Gastroesophageal sphincter (tissue), 4 donors: Measurements from ENCODE around the gene DHRS4L2. TPM values are rescaled to one million over a fixed set of nuclear protein-coding genes. Genes with fewer than 3 reads are reported as not detected.
"Not testable (repeated sequence)": the region's sequence is repeated elsewhere in the genome, so short reads cannot be mapped to it uniquely, and the experiment has no call there.

ENCODE experiments used
- ATAC-seq: fragments of 150-250 bp; one replicate; pipeline ENCODE4 v1.9.1; 2016; ENCODE audit warnings: mild to moderate bottlenecking, moderate library complexity
- H3K27ac ChIP-seq, 4 donors: fragments of 200-600 bp; sonication (generic) in 3 of 4; 1 replicate in 3 of 4; 2 replicates in 1 of 4; pipeline ENCODE4 v1.5.1; 2016 to 2019
- H3K27me3 ChIP-seq: fragments of 200-600 bp; sonication (generic); one replicate; pipeline ENCODE4 v1.5.1; 2019
- H3K36me3 ChIP-seq, 2 donors: fragments of 200-600 bp; sonication (generic); one replicate each; pipeline ENCODE4 v1.5.1; 2019; ENCODE audit warnings: control low read depth in 1 of 2
- H3K4me1 ChIP-seq, 3 donors: fragments of 200-600 bp; sonication (generic); 1 replicate in 2 of 3; 2 replicates in 1 of 3; pipeline ENCODE4 v1.5.1; 2016 to 2019; ENCODE audit warnings: control low read depth in 2 of 3
- H3K4me3 ChIP-seq, 2 donors: fragments of 200-600 bp; sonication (generic); one replicate each; pipeline ENCODE4 v1.5.1; 2019; ENCODE audit warnings: mild to moderate bottlenecking in 1 of 2, moderate library complexity in 1 of 2
- H3K9me3 ChIP-seq, 3 donors: fragments of 200-600 bp; sonication (generic); one replicate each; pipeline ENCODE4 v1.5.1; 2017 to 2019; ENCODE audit warnings: control low read depth in 2 of 3
- WGBS, 2 donors: methylation state at CpG; one replicate each; pipeline ENCODE4 v1.1.5; 2018; ENCODE audit warnings: low coverage in 1 of 2; 5-methylcytosine and 5-hydroxymethylcytosine counted together
- total RNA-seq, 4 donors: library from RNA; depleted of rRNA; stranded (reverse); fragments of >200 nt; gene quantifications; one replicate each; pipeline ENCODE4 v1.1.0, GENCODE V29; 2016

The DHRS4L2 gene
- total RNA-seq, 4 donors from 2014 or later: 5.9 to 25.3 (median 16.7) TPM

DNA sequence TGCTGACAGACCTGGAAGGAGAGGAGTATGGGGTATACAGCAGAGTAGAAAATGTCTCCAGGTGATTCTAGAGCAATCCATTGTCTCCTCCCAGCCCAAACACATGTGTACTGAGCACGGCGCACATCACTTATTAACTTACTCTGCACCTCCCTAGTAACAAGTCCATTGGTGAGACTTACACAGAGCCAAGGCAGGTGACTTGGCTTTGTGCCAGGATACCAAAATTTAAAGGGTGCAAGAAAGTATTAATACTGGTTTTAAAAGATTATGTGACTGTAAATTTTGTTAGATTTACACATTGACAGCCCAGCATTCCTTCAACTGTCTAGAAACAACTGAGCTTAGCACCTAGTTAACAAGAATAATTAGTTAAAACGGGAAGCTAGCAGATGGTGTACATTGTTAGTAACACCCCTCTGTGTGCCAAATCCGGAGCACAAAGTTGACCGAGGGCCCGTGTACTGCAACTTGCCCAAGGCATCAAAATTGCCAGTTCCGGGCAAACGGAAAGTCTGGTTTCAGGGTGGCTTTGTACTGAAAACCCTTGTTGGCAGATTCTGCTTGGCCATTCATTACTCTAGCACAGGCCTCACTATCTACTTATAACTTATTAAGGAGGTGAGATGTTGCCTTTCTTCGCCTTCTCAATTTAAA is 30.7 kb upstream of the DHRS4L2 start:
- H3K27ac ChIP-seq, H3K9me3 ChIP-seq, H3K4me3 ChIP-seq, H3K27me3 ChIP-seq, ATAC-seq: not testable (repeated sequence)
- Histone ChIP-seq H3K36me3 (peaks cover 0 to 17% of the 10 kb centered on the region in 2 donors), H3K4me1 (peaks cover 0 to 14% (median 0%) of the 10 kb centered on the region in 3 donors)
- WGBS, 2 donors: 91 to 94% methylated on average over 4 to 6 of the region's 9 CpGs

DNA sequence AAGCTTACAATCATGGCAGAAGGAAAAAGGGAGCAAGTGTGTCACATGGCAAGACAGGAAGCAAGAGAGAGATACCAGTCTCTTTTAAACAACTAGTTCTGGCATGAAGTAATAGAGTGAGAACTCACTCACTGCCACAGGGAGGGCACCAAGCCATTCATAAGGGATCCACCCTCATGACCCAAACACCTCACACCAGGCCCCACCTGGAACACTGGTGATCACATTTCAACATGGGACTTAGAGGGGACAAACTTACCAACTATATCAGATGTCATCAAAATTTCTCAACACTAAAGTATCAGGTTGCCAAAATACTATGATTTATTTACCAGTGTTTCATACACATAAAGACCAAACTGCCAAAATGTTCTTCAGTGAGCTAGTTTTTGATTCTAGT is 27.8 kb upstream of the DHRS4L2 start:
- H3K4me3 ChIP-seq, ATAC-seq, H3K4me1 ChIP-seq, H3K9me3 ChIP-seq, H3K27me3 ChIP-seq, H3K27ac ChIP-seq: not testable (repeated sequence)
- H3K36me3 ChIP-seq: peaks cover 0 to 13% of the 10 kb centered on the region in 2 donors

DNA sequence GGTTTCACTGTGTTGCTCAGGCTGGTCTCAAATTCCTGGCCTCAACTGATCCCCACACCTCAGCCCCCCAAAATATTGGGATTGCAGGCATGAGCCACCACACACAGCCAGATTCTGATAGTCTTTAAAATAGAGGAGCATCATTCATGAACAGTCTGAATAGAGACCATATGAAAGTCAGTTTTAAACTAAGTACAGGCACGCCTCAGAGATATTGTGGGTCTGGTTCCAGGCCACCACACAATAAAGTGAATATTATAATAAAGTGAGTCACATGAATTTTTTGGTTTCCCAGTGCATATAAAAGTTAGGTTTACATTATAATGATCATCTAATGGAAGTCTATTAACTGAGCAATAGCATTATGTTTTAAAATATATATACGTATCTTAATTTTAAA is 27.0 kb upstream of the DHRS4L2 start:
- not testable (repeated sequence) for H3K36me3 ChIP-seq, ATAC-seq, H3K4me1 ChIP-seq, H3K27ac ChIP-seq, H3K27me3 ChIP-seq, H3K4me3 ChIP-seq, H3K9me3 ChIP-seq
- WGBS, 2 donors: no CpG with 5 or more reads among the region's 2 CpGs

DNA sequence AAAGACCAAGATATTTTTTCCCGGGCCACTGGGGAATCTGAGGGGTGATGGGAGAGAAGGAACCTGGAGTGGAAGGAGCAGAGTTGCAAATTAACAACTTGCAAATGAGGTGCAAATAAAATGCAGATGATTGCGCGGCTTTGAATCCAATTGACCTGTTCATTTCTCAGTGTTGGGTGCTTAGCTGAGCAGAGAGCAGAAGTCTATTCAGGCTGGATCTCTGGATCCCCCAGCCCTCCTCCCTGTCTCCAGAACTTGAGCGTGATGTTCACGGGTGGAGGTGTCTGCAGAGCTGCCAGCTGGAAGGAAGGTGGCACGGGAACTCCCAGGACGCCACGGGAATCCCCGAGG is 19.6 kb upstream of the DHRS4L2 start:
- H3K9me3 ChIP-seq, H3K27ac ChIP-seq, ATAC-seq, H3K27me3 ChIP-seq, H3K4me1 ChIP-seq, H3K36me3 ChIP-seq: not testable (repeated sequence)
- WGBS, 2 donors: no CpG with 5 or more reads among the region's 9 CpGs
- peak overlapping the region in 1 of 2 donors; percentile 51 for H3K4me3 ChIP-seq

DNA sequence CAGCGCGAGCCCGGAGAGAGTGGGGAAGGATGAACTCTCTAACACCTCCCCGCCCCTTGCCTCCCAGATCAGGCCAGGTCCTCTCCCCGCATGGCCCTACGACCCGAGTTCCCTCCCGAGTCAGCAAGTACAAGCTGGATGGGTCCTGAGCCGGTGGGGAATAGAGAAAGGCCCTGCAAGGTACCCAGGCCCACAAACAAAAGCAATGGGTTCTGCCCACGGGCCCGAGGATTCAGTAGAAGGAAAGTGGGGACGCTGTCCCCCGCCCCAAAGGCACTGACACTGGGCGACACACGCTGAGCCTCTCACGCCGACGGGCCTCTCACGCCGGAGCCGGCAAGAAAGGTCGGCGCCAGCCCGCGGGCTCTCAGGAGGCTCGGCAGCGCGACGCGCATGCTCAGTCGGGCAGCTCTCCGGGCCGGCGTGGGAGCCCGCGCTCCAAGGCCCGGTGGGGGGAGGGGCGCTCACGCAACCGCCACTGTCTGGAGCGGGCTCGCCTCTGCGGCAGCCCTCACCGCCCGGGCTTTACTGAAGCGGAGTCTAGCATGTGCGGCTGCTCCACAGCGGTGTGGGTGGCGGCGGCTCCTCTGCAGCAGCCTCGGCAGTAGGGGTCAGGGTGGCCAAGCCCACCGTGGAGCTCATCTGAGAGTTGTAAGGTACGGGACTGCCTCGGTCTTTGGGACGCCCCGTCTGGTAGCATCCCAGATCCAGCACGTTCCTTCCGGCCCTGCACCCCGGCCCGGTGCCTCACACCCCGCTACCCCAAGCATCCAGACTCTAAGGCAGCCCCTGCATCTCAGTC is 19.0 kb upstream of the DHRS4L2 start:
- peak; percentile 97 for ATAC-seq
- H3K9me3 ChIP-seq, H3K27me3 ChIP-seq, H3K4me1 ChIP-seq, H3K36me3 ChIP-seq: not testable (repeated sequence)
- peak overlapping the region in 3 of 4 donors; percentile 62 to 75 (median 64) for H3K27ac ChIP-seq
- WGBS, 2 donors: 13% methylated on average over 6 of the region's 61 CpGs; no CpG with 5 or more reads in 1 of the 2 donors
- H3K4me3 ChIP-seq: peak overlapping the region; percentile 26 to 51

DNA sequence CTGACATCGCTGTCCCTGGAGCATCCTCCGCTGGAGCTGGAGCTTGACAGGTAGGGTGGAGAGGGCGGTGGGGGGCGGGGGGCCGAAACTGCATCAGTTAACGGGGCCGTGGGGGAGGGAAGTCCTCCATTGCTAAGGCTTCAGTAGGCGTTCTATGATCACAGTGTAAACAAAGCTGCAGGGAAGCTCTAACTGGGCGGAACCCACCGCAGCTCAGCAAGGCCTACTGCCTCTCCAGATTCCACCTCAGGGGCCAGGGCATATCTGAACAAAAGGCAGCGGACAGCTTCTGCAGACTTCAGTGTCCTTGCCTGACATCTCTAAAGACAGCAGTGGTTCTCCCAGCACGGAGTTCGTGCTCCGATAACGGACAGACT is 18.5 kb upstream of the DHRS4L2 start:
- H3K36me3 ChIP-seq, H3K27me3 ChIP-seq, H3K9me3 ChIP-seq, H3K27ac ChIP-seq, H3K4me1 ChIP-seq: not testable (repeated sequence)
- WGBS, 2 donors: no CpG with 5 or more reads among the region's 15 CpGs
- peak overlapping the region in 1 of 2 donors; percentile 51 for H3K4me3 ChIP-seq
- ATAC-seq: peak; percentile 6

DNA sequence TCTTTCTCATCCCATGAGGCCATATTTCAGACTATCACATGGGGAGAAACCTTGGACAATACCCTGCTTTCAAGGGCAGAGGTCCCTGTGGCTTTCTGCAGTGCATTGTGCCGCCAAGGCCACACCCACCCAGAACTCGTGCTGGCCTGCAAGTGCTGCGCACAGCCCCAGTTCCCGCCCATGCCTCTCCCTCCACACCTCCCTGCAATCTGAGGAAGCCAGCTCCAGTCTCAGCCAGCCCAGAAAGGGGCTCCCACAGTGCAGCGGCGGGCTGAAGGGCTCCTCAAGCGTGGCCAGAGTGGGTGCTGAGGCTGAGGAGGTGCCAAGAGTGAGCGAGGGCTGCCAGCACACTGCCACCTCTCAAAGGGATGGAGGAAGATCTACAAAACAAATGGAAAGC is 15.6 kb upstream of the DHRS4L2 start:
- not testable (repeated sequence) for H3K4me1 ChIP-seq, H3K36me3 ChIP-seq, H3K27me3 ChIP-seq, ATAC-seq, H3K4me3 ChIP-seq, H3K9me3 ChIP-seq, H3K27ac ChIP-seq
- 100% methylated on average over 1 of the region's 8 CpGs; no CpG with 5 or more reads in 1 of the 2 donors for WGBS, 2 donors

DNA sequence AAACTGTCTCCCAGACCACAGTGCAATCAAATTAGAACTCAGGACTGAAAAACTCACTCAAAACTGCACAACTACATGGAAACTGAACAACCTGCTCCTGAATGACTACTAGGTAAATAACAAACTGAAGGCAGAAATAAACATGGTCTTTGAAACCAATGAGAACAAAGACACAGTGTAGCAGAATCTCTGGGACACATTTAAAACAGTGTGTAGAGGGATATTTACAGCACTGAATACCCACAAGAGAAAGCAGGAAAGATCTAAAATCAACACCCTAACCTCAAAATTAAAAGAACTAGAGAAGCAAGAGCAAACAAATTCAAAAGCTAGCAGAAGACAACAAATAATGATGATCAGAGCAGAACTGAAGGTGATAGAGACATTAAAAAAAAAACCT is 14.7 kb upstream of the DHRS4L2 start:
- H3K27me3 ChIP-seq, H3K9me3 ChIP-seq, H3K4me1 ChIP-seq, H3K4me3 ChIP-seq, H3K27ac ChIP-seq, H3K36me3 ChIP-seq, ATAC-seq: not testable (repeated sequence)

DNA sequence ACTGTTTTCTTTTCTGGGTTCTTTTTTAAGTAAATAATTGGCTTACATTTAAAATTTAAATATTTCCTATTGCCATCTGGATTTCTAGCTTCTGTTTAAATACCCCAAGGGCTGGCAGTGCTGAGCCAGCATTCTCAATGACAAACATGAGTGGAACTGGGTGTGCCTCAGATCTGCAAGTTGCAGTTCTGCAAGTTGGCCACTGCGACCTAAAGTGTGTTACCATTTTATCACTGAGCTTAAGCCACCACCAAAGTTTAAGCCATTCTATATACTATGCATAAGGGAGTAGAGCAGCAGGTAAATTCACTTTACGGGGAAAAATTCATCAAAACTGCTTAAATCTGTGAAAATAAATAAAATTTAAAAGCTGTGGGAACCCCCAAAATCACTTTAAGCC is 11.5 kb upstream of the DHRS4L2 start:
- H3K9me3 ChIP-seq, H3K27me3 ChIP-seq, H3K4me3 ChIP-seq, H3K36me3 ChIP-seq, H3K27ac ChIP-seq, ATAC-seq, H3K4me1 ChIP-seq: not testable (repeated sequence)
- WGBS, 2 donors: 73 to 81% methylated on average over 2 of the region's 2 CpGs

DNA sequence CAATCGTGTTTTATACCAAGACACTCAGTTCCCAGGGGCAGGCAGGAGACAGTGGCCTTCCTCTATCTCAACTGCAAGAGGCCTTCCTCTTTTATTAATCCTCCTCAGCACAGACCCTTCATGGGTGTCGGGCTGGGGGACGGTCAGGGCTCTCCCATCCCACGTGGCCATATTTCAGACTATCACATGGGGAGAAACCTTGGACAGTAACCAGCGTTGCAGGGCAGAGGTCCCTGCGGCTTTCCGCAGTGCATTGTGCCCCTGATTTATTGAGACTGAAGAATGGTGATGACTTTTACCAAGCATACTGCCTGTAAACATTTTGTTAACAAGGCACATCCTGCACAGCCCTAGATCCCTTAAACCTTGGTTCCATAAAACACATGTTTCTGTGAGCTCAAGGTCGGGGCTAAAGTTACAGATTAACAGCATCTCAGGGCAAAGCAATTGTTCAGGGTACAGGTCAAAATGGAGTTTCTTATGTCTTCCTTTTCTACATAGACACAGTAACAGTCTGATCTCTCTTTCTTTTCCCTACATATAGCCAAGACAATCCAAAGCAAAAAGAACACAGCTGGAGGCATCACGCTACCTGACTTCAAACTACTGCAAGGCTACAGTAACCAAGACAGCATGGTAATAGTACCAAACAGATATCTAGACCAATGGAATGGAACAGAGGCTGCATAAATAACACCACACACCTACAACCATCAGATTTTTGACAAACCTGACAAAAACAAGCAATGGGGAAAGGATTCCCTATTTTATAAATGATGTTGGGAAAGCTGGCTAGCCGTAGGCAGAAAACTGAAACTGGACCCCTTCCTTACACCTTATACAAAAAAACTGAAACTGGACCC is 6.5 kb upstream of the DHRS4L2 start:
- not testable (repeated sequence) for H3K27ac ChIP-seq, H3K27me3 ChIP-seq, H3K4me3 ChIP-seq, H3K9me3 ChIP-seq, ATAC-seq, H3K4me1 ChIP-seq, H3K36me3 ChIP-seq
- 94 to 100% methylated on average over 1 to 3 of the region's 10 CpGs for WGBS, 2 donors
